Choroid plexus epithelial cell (primary cell): ENCODE data around the gene PLA2G10.
"Not testable (repeated sequence)": the region's sequence is repeated elsewhere in the genome, so short reads cannot be mapped to it uniquely, and the experiment has no call there.

Source experiments
- DNase-seq: peaks from one replicate; pipeline ENCODE4 v3.0.0-alpha.2; 2010; ENCODE audit warnings: low read depth
- H3K4me3 ChIP-seq: 2 replicates; pipeline ENCODE4 v1.5.1; 2011; ENCODE audit warnings: low read depth, mild to moderate bottlenecking, control low read depth, low read length, moderate library complexity
- TF ChIP-seq, protein P1 (sequence below): conservative IDR thresholded peaks from 2 replicates; pipeline ENCODE4 v1.5.1; 2011; ENCODE audit warnings: low read depth, mild to moderate bottlenecking, control low read depth, inconsistent platforms, low read length, moderate library complexity

The PLA2G10 gene

DNA sequence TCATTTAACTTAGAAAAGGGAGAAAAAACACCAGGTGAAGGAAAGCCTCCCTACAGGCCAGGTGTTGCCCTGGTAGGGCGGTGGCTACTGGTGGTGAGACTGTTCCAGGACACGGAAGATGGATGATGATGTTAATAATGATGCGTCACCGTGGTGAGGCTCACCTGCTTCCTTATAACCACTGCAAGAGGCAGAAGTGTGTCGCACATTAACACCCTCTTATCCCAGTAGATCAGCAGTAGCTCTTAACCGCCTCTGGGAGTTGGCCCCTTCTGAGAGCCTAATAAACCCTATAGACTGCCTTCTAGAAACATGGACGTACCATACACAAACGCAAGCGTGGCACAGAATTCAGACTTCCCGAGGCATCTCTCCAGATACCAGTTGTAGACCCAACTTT is 53.6 kb downstream of the PLA2G10 start:
- DNase-seq: no peak
- H3K4me3 ChIP-seq: no peak overlapping the region
- TF ChIP-seq, protein P1, sequence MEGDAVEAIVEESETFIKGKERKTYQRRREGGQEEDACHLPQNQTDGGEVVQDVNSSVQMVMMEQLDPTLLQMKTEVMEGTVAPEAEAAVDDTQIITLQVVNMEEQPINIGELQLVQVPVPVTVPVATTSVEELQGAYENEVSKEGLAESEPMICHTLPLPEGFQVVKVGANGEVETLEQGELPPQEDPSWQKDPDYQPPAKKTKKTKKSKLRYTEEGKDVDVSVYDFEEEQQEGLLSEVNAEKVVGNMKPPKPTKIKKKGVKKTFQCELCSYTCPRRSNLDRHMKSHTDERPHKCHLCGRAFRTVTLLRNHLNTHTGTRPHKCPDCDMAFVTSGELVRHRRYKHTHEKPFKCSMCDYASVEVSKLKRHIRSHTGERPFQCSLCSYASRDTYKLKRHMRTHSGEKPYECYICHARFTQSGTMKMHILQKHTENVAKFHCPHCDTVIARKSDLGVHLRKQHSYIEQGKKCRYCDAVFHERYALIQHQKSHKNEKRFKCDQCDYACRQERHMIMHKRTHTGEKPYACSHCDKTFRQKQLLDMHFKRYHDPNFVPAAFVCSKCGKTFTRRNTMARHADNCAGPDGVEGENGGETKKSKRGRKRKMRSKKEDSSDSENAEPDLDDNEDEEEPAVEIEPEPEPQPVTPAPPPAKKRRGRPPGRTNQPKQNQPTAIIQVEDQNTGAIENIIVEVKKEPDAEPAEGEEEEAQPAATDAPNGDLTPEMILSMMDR: no peak

GRCh38 chr16:14636951-14637240 is 57.2 kb downstream of the PLA2G10 start:
- not testable (repeated sequence) for H3K4me3 ChIP-seq
- DNase-seq: peak; percentile 7

- H3K4me3 ChIP-seq, DNase-seq: not testable (repeated sequence)
Observed at GRCh38 chr16:14636179-14636950, 57.7 kb downstream of the PLA2G10 start.

GRCh38 chr16:14635395-14636165 is 58.5 kb downstream of the PLA2G10 start:
- H3K4me3 ChIP-seq: no peak overlapping the region
- DNase-seq: no peak
- TF ChIP-seq, protein P1: no peak

DNA sequence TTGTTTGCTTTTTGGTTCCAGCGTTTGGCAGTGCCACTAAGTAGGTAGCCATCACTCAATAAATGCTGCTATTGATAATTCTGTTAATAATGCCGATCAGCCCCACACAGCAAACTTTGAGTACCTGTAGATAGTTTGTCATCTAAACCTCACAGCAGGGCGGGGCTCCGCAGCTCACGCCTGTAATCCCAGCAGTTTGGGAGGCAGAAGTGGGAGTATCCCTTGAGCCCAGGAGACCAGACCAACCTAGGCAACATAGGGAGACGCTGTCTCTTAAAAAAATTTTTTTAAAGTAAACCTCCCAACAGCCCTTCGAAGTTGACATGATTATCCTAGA is 59.8 kb downstream of the PLA2G10 start:
- TF ChIP-seq, protein P1: no peak
- H3K4me3 ChIP-seq: peak overlapping the region; percentile 90
- DNase-seq: no peak

GRCh38 chr16:14632693-14633569 is 61.2 kb downstream of the PLA2G10 start, which contains the start of gene BFAR:
Gene BFAR (plus strand): TSS chr16:14632951. CDS start chr16:14644347, 11,396 bp downstream.
- DNase-seq: peak; percentile 96
- H3K4me3 ChIP-seq: peak within 1 kb of the TSS; percentile 90
- TF ChIP-seq, protein P1: no peak

- not testable (repeated sequence) for DNase-seq
- peak overlapping the region; percentile 34 for H3K4me3 ChIP-seq
Observed at GRCh38 chr16:14630620-14631330, 63.3 kb downstream of the PLA2G10 start.

DNA sequence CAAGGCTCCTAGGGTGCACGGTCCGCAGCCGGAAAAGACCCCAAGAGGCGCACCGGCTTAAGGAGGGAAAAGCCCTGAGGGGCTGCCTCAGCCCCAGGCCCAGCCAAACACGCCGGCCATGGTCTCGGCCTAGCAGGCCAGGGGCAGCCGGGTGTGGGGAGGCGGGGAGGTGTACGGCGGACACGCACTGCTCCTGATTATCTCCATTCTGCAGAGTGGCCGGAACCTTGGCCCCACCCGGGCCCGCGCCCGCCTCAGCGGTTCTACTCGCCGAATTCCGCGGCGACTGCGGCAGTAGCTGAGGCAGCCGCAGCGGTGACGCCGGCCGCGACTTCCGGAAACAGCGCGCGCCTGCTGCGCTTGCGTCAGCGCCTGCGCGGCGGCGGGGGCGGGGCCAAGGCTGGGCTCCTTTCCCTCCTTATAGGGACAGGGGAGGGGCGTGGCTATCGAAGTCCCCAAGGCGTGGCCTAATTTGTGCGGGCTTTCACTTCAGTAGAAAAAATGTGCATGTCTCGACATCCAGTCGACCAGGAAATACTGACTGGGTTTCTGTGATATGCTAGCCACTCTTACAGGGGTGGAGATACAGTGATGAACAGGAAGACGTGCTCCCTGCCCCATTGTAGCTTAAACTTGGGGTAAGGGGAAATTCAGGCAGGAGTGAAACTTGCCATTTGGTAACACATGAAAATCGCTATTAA is 64.0 kb downstream of the PLA2G10 start, which contains the start of gene PARN:
Gene PARN, minus strand, starts transcription at position 342 of the 701 bp plus-strand sequence. Its CDS starts 135 bp downstream, at position 207.
- TF ChIP-seq, protein P1: no peak
- H3K4me3 ChIP-seq: peak within 1 kb of the TSS; percentile 96
- DNase-seq: peak; percentile 98
